Aorta (tissue), 5 donors: Measurements from ENCODE around the gene HOXB8. TPM values are rescaled to one million over a fixed set of nuclear protein-coding genes. Genes with fewer than 3 reads are reported as not detected.

ENCODE experiments used
- ATAC-seq: fragments of 200-7000 bp; cut with Tn5 transposase; one replicate; pipeline ENCODE4 v1.9.1; 2022; ENCODE audit warnings: moderate library complexity; ENCODE audit not compliant: low FRiP score
- DNase-seq, 2 donors: peaks; one replicate each; pipeline ENCODE4 v3.0.0-alpha.2; 2020
- H3K27ac ChIP-seq, 2 donors: one replicate each; pipeline ENCODE4 v1.5.1; 2013; ENCODE audit warnings: low read length in 2 of 2, mild to moderate bottlenecking in 2 of 2, moderate library complexity in 2 of 2, control low read depth in 1 of 2, inconsistent platforms in 1 of 2, low read depth in 1 of 2
- H3K27me3 ChIP-seq, 2 donors: one replicate each; pipeline ENCODE4 v1.6.1; 2013; ENCODE audit warnings: control low read depth in 1 of 2, low read length in 1 of 2, mild to moderate bottlenecking in 1 of 2, moderate library complexity in 1 of 2; ENCODE audit not compliant: insufficient read depth in 2 of 2, control insufficient read depth in 1 of 2
- H3K36me3 ChIP-seq, 2 donors: one replicate each; pipeline ENCODE4 v1.6.1; 2013; ENCODE audit warnings: control low read depth in 1 of 2, low read length in 1 of 2, mild to moderate bottlenecking in 1 of 2; ENCODE audit not compliant: insufficient read depth in 2 of 2, control insufficient read depth in 1 of 2
- H3K4me1 ChIP-seq, 2 donors: one replicate each; pipeline ENCODE4 v1.6.1; 2013; ENCODE audit warnings: low read length in 2 of 2, control low read depth in 1 of 2, mild to moderate bottlenecking in 1 of 2, moderate library complexity in 1 of 2; ENCODE audit not compliant: insufficient read depth in 2 of 2, control insufficient read depth in 1 of 2
- H3K4me3 ChIP-seq, 2 donors: one replicate each; pipeline ENCODE4 v1.5.1; 2013; ENCODE audit warnings: low read length in 2 of 2, control low read depth in 1 of 2, mild to moderate bottlenecking in 1 of 2
- H3K9me3 ChIP-seq: one replicate; pipeline ENCODE4 v1.6.1; 2013; ENCODE audit warnings: mild to moderate bottlenecking, low read length; ENCODE audit not compliant: control insufficient read depth
- WGBS, 2 donors: extraction: QIAGEN DNeasy Blood & Tissue Kit; methylation state at CpG; one replicate each; pipeline ENCODE4 v1.1.7; 2013; 5-methylcytosine and 5-hydroxymethylcytosine counted together
- intact Hi-C, 2 donors: fragments of 100-400 bp; cut with DNase I; formaldehyde crosslinking; loops; one replicate each; pipeline versions ENCODE4 v1.14.2 to v1.15.0; 2022
- polyA plus RNA-seq, 2 donors: library from polyadenylated mRNA; stranded (reverse); fragments of 200-250 nt; gene quantifications; one replicate each; pipeline ENCODE4 v1.2.3, GENCODE V29; 2013
- total RNA-seq, 2 donors: library from RNA; stranded (reverse); fragmentation: NEBNext Ultra II Directional; extraction: Animal tissue kit (Norgen Biotek cat#: 25700); gene quantifications; one replicate each; pipeline ENCODE4 v1.2.1, GENCODE V29; 2021
- donor health status: healthy with polysubstance abuse.
- donor health status: Bipolar disorder and iron deficiency.
- donor health status: DM: no; HTN: no; CAD: no.
- donor health status: DM: no; HTN: no; CAD: no.
- donor health status: DM: yes; HTN: yes; CAD: no.

The HOXB8 gene
- total and polyA plus RNA-seq, 4 donors = 0.31 to 1.9 (median 1.0) TPM; not detected in 1

GRCh38 chr17:48590607-48591161 is 24.4 kb downstream of the HOXB8 start:
- H3K36me3 ChIP-seq = no peaks in the 10 kb centered on the region
- H3K9me3 ChIP-seq = no peaks in the 10 kb centered on the region
- intact Hi-C loops = loop anchor here (5.0 to 10.0 kb wide), 2 partner anchors 238 to 566 kb away; no protein-coding TSS in a partner anchor
- no peak for DNase-seq
- no peaks in the 10 kb centered on the region for H3K4me1 ChIP-seq
- no peak overlapping the region for H3K4me3 ChIP-seq
- ATAC-seq = no peak
- H3K27me3 ChIP-seq = no peaks in the 10 kb centered on the region
- no peak overlapping the region for H3K27ac ChIP-seq

- no peak within 1 kb of the TSS for H3K27ac ChIP-seq
- WGBS, 2 donors = 87 to 91% methylated on average over 23 of the region's 23 CpGs
- no peaks in the 10 kb centered on the region for H3K9me3 ChIP-seq
- DNase-seq (no peak), ATAC-seq (no peak)
- H3K36me3 ChIP-seq = no peaks in the 10 kb centered on the region
- intact Hi-C loops = loop anchor here (5.0 to 10.0 kb wide), 2 partner anchors 238 to 565 kb away; no protein-coding TSS in a partner anchor
- H3K4me3 ChIP-seq = no peak within 1 kb of the TSS
- H3K4me1 ChIP-seq = no peaks in the 10 kb centered on the region
- H3K27me3 ChIP-seq = no peaks in the 10 kb centered on the region
Measured at GRCh38 chr17:48589831-48590606, 25.1 kb downstream of the HOXB8 start, which contains the start of gene HOXB3. Gene HOXB3, minus strand, starts transcription at chr17:48590241. Its CDS starts 37,767 bp downstream, at chr17:48552474.

- Histone ChIP-seq H3K27ac (no peak overlapping the region), H3K9me3 (no peaks in the 10 kb centered on the region), H3K4me1 (no peaks in the 10 kb centered on the region), H3K27me3 (no peaks in the 10 kb centered on the region), H3K4me3 (no peak overlapping the region), H3K36me3 (no peaks in the 10 kb centered on the region)
- DNase-seq = no peak
- 79 to 93% methylated on average over 10 of the region's 10 CpGs for WGBS, 2 donors
- no peak for ATAC-seq
- intact Hi-C loops = no loop called here
Measured at GRCh38 chr17:48589060-48589830, 25.8 kb downstream of the HOXB8 start.

- intact Hi-C loops = no loop called here
- 67 to 81% methylated on average over 2 of the region's 2 CpGs for WGBS, 2 donors
- no peaks in the 10 kb centered on the region for H3K4me1 ChIP-seq
Measured at GRCh38 chr17:48588528-48588927, 26.6 kb downstream of the HOXB8 start.

GRCh38 chr17:48588074-48588415 is 27.0 kb downstream of the HOXB8 start:
- DNase-seq (no peak), ATAC-seq (no peak)
- 83 to 85% methylated on average over 2 of the region's 2 CpGs for WGBS, 2 donors
- H3K9me3 ChIP-seq = no peaks in the 10 kb centered on the region
- no peaks in the 10 kb centered on the region for H3K4me1 ChIP-seq
- intact Hi-C loops = no loop called here
- no peaks in the 10 kb centered on the region for H3K27me3 ChIP-seq
- H3K4me3 ChIP-seq = no peak overlapping the region
- no peak overlapping the region for H3K27ac ChIP-seq
- no peaks in the 10 kb centered on the region for H3K36me3 ChIP-seq

More at GRCh38 chr17:48588528-48588927, 26.6 kb downstream of the HOXB8 start:
- H3K4me3 ChIP-seq = no peak overlapping the region
- no peaks in the 10 kb centered on the region for H3K9me3 ChIP-seq
- H3K36me3 ChIP-seq = no peaks in the 10 kb centered on the region
- DNase-seq (no peak), ATAC-seq (no peak)
- no peaks in the 10 kb centered on the region for H3K27me3 ChIP-seq
- H3K27ac ChIP-seq = no peak overlapping the region

GRCh38 chr17:48587276-48588073 is 27.6 kb downstream of the HOXB8 start:
- ATAC-seq (no peak), DNase-seq (no peak)
- H3K27ac ChIP-seq = no peak overlapping the region
- H3K9me3 ChIP-seq = no peaks in the 10 kb centered on the region
- 73 to 84% methylated on average over 5 of the region's 5 CpGs for WGBS, 2 donors
- H3K27me3 ChIP-seq = no peaks in the 10 kb centered on the region
- no peaks in the 10 kb centered on the region for H3K36me3 ChIP-seq
- no peaks in the 10 kb centered on the region for H3K4me1 ChIP-seq
- intact Hi-C loops = no loop called here
- H3K4me3 ChIP-seq = no peak overlapping the region

GRCh38 chr17:48586355-48587258 is 28.5 kb downstream of the HOXB8 start:
- H3K9me3 ChIP-seq = no peaks in the 10 kb centered on the region
- H3K27ac ChIP-seq = no peak overlapping the region
- H3K4me3 ChIP-seq = no peak overlapping the region
- WGBS, 2 donors = 51 to 71% methylated on average over 34 of the region's 34 CpGs
- H3K36me3 ChIP-seq = no peaks in the 10 kb centered on the region
- intact Hi-C loops = no loop called here
- ATAC-seq (no peak), DNase-seq (no peak)
- no peaks in the 10 kb centered on the region for H3K4me1 ChIP-seq
- H3K27me3 ChIP-seq = no peaks in the 10 kb centered on the region
